Mucosa of rectum (tissue), 2 donors: ENCODE data around the gene TRIM9.
A peak's percentile ranks its signal among the peaks of the same experiment; 100 is the strongest.

Experiments used
- H3K27ac ChIP-seq, 2 donors: one replicate each; pipeline ENCODE4 v1.7.0; 2013; ENCODE audit warnings: inconsistent platforms in 2 of 2, low read depth in 2 of 2, low read length in 2 of 2
- H3K27me3 ChIP-seq, 2 donors: one replicate each; pipeline ENCODE4 v1.7.0; 2013; ENCODE audit warnings: low read length in 2 of 2; ENCODE audit not compliant: control insufficient read depth in 2 of 2, insufficient read depth in 2 of 2
- H3K36me3 ChIP-seq, 2 donors: one replicate each; pipeline ENCODE4 v1.7.0; 2013; ENCODE audit warnings: low read length in 2 of 2; ENCODE audit not compliant: control insufficient read depth in 2 of 2, insufficient read depth in 2 of 2
- H3K4me1 ChIP-seq, 2 donors: one replicate each; pipeline ENCODE4 v1.7.0; 2013; ENCODE audit warnings: low read length in 2 of 2, mild to moderate bottlenecking in 1 of 2; ENCODE audit not compliant: control insufficient read depth in 2 of 2, insufficient read depth in 2 of 2
- H3K4me3 ChIP-seq, 2 donors: one replicate each; pipeline ENCODE4 v1.7.0; 2013; ENCODE audit warnings: low read length in 2 of 2
- H3K9ac ChIP-seq, 2 donors: one replicate each; pipeline ENCODE4 v1.7.0; 2013; ENCODE audit warnings: low read length in 2 of 2, low read depth in 1 of 2, mild to moderate bottlenecking in 1 of 2
- H3K9me3 ChIP-seq, 2 donors: one replicate each; pipeline ENCODE4 v1.7.0; 2013; ENCODE audit warnings: low read length in 2 of 2; ENCODE audit not compliant: control insufficient read depth in 2 of 2
- donor health status: healthy.
- donor health status: Normal muscosa, but diverticular disease.

Gene TRIM9

DNA sequence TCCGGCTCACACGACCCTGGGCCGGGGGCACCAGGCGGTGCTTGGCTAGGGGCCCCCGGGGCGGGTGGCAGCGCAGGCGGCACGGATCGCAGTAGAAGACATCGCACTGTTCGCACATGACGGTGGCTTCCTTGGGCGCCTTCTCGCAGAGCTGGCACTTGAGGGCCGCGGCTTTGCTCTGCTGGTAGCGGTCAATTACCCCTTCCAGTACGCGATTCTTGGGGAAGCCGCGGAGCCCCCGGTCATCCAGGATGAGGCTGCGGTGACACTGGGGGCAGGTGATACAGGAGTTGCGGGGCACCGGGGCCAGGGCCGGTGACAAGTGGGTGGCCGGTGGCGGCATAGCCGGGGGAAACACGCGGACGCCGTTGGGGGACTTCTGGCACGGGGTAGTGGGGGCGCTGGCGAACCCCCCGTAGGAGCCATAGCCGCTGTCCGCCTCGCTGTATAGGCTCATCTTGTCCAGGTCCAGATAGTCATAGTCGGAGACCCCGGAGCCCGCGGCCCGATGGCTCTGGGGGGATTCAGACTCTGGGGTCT, 553 bp downstream of the TRIM9 start:
- H3K27ac ChIP-seq: no peak overlapping the region

DNA sequence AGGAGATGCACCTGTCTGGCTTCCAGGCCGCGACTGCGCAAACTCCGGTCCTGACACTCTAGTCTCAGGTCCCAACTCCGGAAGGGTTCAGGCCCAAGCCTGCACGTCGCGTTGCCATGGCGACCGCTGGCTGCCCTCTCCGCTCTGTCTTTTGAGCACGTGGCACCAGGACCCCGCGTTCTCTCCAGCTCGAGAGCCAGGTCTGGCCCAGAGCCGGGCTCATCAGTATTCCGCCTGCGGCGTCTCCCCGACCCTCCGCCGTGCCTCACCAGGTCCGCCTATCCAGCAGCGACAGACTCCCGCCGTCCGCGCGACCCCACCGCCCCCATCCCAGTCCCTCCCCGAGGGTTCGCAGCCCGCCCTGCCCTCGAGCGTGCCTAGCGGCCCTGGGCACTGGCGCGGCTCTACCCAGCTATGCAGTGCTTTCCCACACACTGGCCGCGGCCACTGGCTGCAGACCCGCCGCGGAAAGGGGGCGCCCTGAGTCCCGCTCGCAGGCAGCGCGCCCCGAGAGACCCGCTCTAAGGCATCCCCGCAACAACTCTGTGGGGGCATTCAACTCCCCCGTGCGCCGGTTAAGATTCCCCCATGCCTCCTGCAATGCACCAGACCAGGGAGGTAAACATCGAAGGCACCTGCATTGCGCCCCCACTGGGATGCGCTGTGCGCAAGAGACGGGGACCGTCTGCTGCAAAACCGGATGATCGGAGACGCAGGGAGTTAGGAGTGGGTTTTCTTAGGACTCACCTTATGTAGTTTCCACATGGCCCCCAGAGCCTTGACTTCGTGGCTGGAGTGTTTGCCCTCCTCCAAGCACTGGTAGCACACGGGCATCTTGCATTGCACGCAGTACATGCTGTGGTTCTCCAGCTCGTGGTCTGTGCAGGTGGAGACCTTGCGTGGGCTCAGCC, 1.3 kb downstream of the TRIM9 start:
- Histone ChIP-seq H3K4me3 (peak overlapping the region; percentile 80 to 84), H3K9ac (peak overlapping the region in 1 of 2 donors; percentile 15), H3K27me3 (peaks cover 15 to 19% of the 10 kb centered on the region in 2 donors), H3K27ac (no peak overlapping the region), H3K4me1 (peaks cover 16 to 23% of the 10 kb centered on the region in 2 donors), H3K36me3 (no peaks in the 10 kb centered on the region), H3K9me3 (no peaks in the 10 kb centered on the region)

More for the DNA sequence above, 553 bp downstream of the TRIM9 start:
- H3K36me3 ChIP-seq: no peaks in the 10 kb centered on the region
- peaks cover 15 to 19% of the 10 kb centered on the region in 2 donors for H3K27me3 ChIP-seq
- peaks cover 16 to 23% of the 10 kb centered on the region in 2 donors for H3K4me1 ChIP-seq
- H3K9me3 ChIP-seq: no peaks in the 10 kb centered on the region
- peak overlapping the region; percentile 15 to 32 for H3K9ac ChIP-seq
- peak overlapping the region; percentile 80 to 84 for H3K4me3 ChIP-seq

DNA sequence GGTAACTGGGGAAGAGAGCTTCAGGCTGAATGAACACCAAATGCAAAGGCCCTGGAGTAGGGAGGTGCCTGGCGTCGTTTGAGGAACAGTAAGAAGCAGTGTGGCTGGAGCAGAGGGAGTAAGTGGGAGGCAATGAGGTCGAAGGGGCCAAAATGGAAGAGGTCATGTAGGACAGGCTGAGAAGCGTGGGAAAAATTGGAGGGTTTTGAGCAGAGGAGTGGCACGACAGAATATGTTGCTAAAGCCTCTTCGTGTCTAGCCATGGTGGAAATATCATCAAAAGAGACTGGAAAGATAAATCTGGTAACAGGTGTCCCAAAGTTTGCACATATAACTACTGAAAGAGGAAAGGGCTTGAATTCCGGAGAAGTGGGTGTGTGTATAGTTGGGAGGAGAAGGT, 1.9 kb downstream of the TRIM9 start:
- H3K27me3 ChIP-seq: peaks cover 15 to 19% of the 10 kb centered on the region in 2 donors
- no peak overlapping the region for H3K27ac ChIP-seq
- no peaks in the 10 kb centered on the region for H3K36me3 ChIP-seq
- no peaks in the 10 kb centered on the region for H3K9me3 ChIP-seq
- no peak overlapping the region for H3K9ac ChIP-seq
- peaks cover 16 to 23% of the 10 kb centered on the region in 2 donors for H3K4me1 ChIP-seq
- H3K4me3 ChIP-seq: peak overlapping the region in 1 of 2 donors; percentile 17

DNA sequence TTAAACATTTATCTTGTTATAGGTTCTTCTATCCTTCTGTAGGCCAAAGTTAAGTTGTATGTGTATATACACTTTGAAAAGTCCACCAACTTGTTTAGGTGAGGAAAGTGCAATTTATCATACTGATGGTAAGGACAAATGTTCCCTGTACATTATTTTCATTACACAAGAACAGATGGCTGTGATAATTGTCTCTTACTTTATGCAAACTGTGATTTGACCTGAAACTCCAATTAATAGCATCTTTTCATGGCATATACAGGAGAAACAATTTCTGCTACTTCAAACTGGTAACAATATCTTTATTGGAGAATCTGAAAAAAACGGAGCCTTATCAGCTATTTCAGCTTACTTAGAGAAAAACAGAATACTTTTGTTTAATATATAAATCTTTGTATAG, 5.6 kb downstream of the TRIM9 start:
- no peak overlapping the region for H3K27ac ChIP-seq
- H3K4me1 ChIP-seq: peaks cover 14 to 15% of the 10 kb centered on the region in 2 donors
- no peak overlapping the region for H3K9ac ChIP-seq
- H3K27me3 ChIP-seq: peaks cover 13 to 17% of the 10 kb centered on the region in 2 donors
- no peak overlapping the region for H3K4me3 ChIP-seq
- no peaks in the 10 kb centered on the region for H3K36me3 ChIP-seq
- H3K9me3 ChIP-seq: no peaks in the 10 kb centered on the region

DNA sequence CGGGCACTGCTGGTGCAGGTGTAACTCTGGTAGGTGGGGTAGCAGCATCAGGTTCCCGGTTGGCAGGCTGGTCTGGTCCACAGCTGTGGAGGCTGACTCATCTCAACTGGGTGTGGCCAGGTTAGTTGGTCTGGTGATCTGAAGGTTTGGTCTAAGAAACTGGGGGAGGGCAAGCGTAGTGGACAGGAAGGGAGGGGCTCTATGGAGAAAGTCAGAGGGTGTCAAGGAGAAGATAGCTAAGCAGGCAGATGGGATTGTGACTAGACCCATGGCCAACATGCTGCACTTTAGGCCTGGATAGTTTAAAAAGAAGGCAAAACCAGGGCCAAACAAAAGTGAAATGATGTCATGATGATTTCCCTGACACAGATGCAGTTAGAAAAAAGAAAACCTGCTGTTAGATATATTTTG, 7.9 kb downstream of the TRIM9 start:
- no peak overlapping the region for H3K4me3 ChIP-seq
- H3K27me3 ChIP-seq: no peaks in the 10 kb centered on the region
- H3K27ac ChIP-seq: peak overlapping the region in 1 of 2 donors; percentile 57
- H3K36me3 ChIP-seq: no peaks in the 10 kb centered on the region
- H3K4me1 ChIP-seq: peaks cover 6 to 10% of the 10 kb centered on the region in 2 donors
- no peaks in the 10 kb centered on the region for H3K9me3 ChIP-seq
- H3K9ac ChIP-seq: no peak overlapping the region

DNA sequence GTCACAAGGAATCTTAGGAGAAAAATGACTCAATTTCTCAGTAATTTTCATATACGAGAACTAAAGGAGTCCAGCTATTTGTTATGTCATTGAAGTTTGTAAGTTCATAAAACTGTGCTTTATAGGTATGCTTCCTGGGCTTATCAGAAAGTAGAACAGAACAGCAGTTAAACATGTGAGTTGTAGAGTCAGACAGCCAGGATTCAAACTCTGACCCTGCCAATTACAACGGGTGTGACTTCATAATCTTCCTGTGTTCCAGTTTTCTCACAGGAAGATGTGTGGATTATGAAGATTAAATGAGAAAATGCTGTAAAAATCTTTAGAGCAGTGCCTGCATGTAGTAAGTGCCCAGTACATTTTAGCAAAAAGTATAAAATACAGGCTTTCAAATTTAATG, 8.9 kb downstream of the TRIM9 start:
- Histone ChIP-seq H3K27me3 (no peaks in the 10 kb centered on the region), H3K4me1 (peaks cover 6 to 10% of the 10 kb centered on the region in 2 donors), H3K9ac (no peak overlapping the region), H3K4me3 (peak overlapping the region in 1 of 2 donors; percentile 3), H3K36me3 (no peaks in the 10 kb centered on the region), H3K27ac (peak overlapping the region; percentile 57 to 66), H3K9me3 (no peaks in the 10 kb centered on the region)

DNA sequence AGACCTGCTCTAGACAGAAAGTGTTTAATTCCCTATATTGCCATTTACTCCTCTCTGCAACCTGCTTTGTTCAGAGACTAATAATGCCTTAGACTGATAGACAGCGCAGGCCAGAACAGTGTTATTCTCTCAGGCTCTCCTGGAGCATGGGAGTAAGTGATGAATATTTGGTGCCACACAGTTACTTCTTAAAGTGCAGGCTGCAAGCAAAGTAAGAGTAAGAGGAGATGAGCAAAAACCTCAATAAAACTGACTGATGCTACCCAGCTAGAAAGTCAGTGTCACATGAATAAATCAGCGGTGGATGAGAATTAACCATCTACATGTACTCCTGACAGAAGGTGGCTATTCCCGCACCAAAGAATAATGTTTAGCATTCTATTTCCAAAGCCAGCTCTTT, 9.9 kb downstream of the TRIM9 start:
- H3K4me3 ChIP-seq: no peak overlapping the region
- no peaks in the 10 kb centered on the region for H3K27me3 ChIP-seq
- peaks cover 6 to 10% of the 10 kb centered on the region in 2 donors for H3K4me1 ChIP-seq
- no peaks in the 10 kb centered on the region for H3K36me3 ChIP-seq
- no peaks in the 10 kb centered on the region for H3K9me3 ChIP-seq
- no peak overlapping the region for H3K27ac ChIP-seq
- H3K9ac ChIP-seq: no peak overlapping the region

DNA sequence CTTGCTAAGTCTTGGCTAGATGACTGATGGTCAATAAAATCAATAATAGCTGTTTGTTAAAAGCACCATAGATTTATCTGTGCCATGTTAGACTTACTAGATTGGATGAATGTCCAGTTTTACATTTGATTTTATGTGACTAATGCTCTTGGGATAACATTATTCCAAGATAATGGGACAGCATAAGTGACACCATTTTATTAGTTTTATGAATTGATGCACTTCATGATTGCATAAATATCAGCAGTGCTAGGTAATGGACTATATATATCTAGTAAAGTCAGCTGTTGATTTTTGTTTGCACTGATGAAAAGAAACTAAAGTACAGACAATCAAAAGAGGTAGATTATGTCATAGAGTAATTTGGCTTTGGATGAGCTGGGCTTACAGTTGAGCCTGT, 10.4 kb downstream of the TRIM9 start:
- Histone ChIP-seq H3K9ac (no peak overlapping the region), H3K9me3 (no peaks in the 10 kb centered on the region), H3K4me1 (peaks cover 6 to 10% of the 10 kb centered on the region in 2 donors), H3K36me3 (no peaks in the 10 kb centered on the region), H3K27ac (no peak overlapping the region), H3K4me3 (no peak overlapping the region), H3K27me3 (no peaks in the 10 kb centered on the region)

DNA sequence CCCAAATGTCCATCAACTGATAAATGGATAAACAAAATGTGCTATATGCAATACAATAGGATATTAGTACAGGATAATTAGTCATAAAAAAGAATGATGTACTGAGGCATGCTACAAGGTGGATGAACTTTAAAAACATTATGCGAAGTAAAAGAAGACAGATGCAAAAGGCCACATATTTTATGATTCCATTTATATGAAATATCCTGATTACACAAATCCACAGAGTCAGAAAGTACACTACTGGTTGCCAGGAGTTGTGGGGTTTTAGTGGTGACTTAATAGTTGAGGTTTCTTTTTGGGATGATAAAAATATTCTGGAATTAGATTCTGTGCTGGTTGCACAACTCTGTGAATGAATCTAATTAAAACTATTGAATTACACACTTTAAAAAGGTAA, 12.6 kb downstream of the TRIM9 start:
- Histone ChIP-seq H3K4me3 (no peak overlapping the region), H3K9ac (no peak overlapping the region), H3K36me3 (no peaks in the 10 kb centered on the region), H3K27ac (no peak overlapping the region), H3K27me3 (no peaks in the 10 kb centered on the region), H3K4me1 (peaks cover 5 to 13% of the 10 kb centered on the region in 2 donors), H3K9me3 (no peaks in the 10 kb centered on the region)

DNA sequence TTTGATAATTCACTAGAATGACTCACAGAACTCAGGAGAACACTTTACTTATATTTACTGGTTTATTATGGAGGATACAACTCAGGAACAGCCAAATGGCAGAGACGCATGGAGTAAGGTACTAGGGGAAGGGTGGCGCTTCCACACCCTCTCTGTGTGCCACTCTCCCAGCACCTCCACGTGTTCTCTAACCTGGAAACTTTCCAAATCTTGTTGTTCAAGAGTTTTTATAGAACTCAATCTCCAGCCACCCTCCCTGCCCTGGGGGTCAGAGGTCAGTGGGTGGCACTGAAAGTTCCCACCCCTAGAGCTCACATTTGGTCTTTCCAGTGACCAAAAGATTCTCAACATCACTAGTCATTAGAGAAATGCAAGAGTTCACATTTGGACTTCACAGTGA, 13.2 kb downstream of the TRIM9 start:
- Histone ChIP-seq H3K4me3 (no peak overlapping the region), H3K36me3 (no peaks in the 10 kb centered on the region), H3K9ac (no peak overlapping the region), H3K27me3 (no peaks in the 10 kb centered on the region), H3K27ac (no peak overlapping the region), H3K4me1 (peaks cover 3 to 13% of the 10 kb centered on the region in 2 donors), H3K9me3 (no peaks in the 10 kb centered on the region)
